Measurements from ENCODE around the gene SRGAP1.
"Not testable (repeated sequence)": the region's sequence is repeated elsewhere in the genome, so short reads cannot be mapped to it uniquely, and the experiment has no call there.

SRGAP1 gene

DNA sequence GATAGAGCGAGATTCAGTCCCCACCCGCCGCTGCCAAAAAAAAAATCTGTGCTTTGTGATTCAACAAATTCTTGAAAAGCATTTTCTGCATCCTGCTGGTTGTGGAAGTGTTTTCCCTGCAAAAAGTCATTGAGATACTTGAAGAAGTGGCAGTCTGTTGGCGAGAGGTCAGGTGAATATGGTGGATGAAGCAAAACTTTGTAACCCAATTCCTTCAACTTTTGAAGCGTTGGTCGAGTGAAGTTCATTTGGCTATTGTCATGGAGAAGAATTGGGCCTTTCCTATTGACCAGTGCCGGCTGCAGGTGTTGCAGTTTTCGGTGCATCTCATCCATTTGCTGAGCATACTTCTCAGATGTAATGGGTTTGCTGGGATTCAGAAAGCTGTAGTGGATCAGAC lies 20.9 kb downstream of the SRGAP1 start:
- no peak overlapping the region for H3K27ac ChIP-seq (ENCODE audit: low read length)

DNA sequence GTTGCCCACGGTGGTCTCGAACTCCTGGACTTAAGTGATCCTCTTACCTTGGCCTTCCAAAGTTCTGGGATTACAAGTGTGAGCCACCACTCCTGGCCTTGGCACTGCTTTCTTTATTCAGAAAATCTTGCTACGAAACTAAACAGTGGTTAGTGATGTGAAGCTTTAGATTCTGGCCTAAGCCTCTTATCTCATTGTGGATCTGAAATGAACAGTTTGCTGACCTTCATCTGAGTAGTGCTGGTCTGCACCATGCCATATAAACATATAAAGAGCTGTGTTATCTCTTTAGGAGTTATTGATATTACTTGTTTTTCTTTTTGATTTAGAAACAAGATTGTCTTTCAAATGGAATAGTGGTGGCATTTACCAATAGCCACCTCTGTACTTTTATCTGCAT lies 22.6 kb downstream of the SRGAP1 start:
- H3K36me3 ChIP-seq (ENCODE audit: control insufficient read depth, insufficient read depth, low read length), result no peaks in the 10 kb centered on the region
- WGBS (ENCODE audit: insufficient coverage, insufficient read length), result no CpG with 5 or more reads among the region's 3 CpGs
- H3K4me3 ChIP-seq (ENCODE audit: low read length), result no peak overlapping the region
- no peaks in the 10 kb centered on the region for H3K27me3 ChIP-seq (ENCODE audit: control insufficient read depth, insufficient read depth, low read length)
- H3K4me1 ChIP-seq (ENCODE audit: control insufficient read depth, insufficient read depth, low read length), result peaks cover 5% of the 10 kb centered on the region
- H3K9me3 ChIP-seq (ENCODE audit: control insufficient read depth, insufficient read depth, low read length), result no peaks in the 10 kb centered on the region
- no peak for DNase-seq (ENCODE audit: low read depth, low spot score)
- H3K27ac ChIP-seq (ENCODE audit: low read length), result no peak overlapping the region

More for the DNA sequence above, 20.9 kb downstream of the SRGAP1 start:
- Histone ChIP-seq H3K27me3 (ENCODE audit: control insufficient read depth, insufficient read depth, low read length) (no peaks in the 10 kb centered on the region), H3K9me3 (ENCODE audit: control insufficient read depth, insufficient read depth, low read length) (no peaks in the 10 kb centered on the region), H3K4me1 (ENCODE audit: control insufficient read depth, insufficient read depth, low read length) (peaks cover 4% of the 10 kb centered on the region), H3K36me3 (ENCODE audit: control insufficient read depth, insufficient read depth, low read length) (no peaks in the 10 kb centered on the region), H3K4me3 (ENCODE audit: low read length) (no peak overlapping the region)
- no peak for DNase-seq (ENCODE audit: low read depth, low spot score)
- no CpG with 5 or more reads among the region's 8 CpGs for WGBS (ENCODE audit: insufficient coverage, insufficient read length)

DNA sequence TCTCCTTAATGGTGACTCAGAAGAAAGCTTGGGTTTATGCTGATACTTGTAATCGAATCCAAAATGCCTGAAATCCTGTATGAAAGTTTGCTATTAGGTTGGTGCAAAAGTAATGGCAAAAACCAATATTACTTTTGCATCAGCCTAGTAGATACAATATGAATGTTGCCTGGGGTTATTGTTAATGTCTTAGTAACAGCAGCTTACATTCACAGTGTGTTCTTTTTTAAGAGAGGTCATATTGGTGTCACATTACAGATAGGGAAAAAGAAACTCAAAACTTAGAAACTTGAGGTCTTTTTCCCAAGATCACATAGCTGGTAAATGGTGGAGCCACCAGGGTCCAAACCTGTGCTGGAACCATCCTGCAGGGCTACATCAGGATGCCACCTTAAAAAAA lies 25.2 kb downstream of the SRGAP1 start:
- DNase-seq (ENCODE audit: low read depth, low spot score), result no peak
- H3K27ac ChIP-seq (ENCODE audit: low read length), result no peak overlapping the region
- H3K9me3 ChIP-seq (ENCODE audit: control insufficient read depth, insufficient read depth, low read length), result no peaks in the 10 kb centered on the region
- no peak overlapping the region for H3K4me3 ChIP-seq (ENCODE audit: low read length)
- no peaks in the 10 kb centered on the region for H3K27me3 ChIP-seq (ENCODE audit: control insufficient read depth, insufficient read depth, low read length)
- WGBS (ENCODE audit: insufficient coverage, insufficient read length), result no CpG with 5 or more reads among the region's 1 CpG
- no peaks in the 10 kb centered on the region for H3K36me3 ChIP-seq (ENCODE audit: control insufficient read depth, insufficient read depth, low read length)
- H3K4me1 ChIP-seq (ENCODE audit: control insufficient read depth, insufficient read depth, low read length), result peaks cover 4% of the 10 kb centered on the region

DNA sequence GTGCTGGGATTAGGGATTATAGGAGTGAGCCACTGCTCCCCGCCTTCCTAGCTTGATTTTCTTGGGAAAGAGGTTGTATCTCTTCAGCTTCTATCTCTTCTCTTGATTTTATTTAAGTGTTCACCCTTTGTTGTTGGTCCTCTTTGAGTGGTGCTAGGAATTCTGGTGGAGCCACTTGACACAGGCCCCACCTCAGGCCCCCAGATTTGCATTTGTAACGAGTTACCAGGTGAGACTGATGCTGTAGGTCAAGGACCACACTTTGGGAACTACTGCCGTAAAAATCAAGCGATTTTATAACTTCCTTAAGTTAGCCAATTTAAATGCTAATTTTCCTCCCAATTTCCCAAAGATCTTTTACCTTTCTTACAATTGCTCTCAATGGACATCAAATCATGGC lies 26.3 kb downstream of the SRGAP1 start:
- Histone ChIP-seq H3K27me3 (ENCODE audit: control insufficient read depth, insufficient read depth, low read length) (no peaks in the 10 kb centered on the region), H3K36me3 (ENCODE audit: control insufficient read depth, insufficient read depth, low read length) (no peaks in the 10 kb centered on the region), H3K4me3 (ENCODE audit: low read length) (no peak overlapping the region), H3K4me1 (ENCODE audit: control insufficient read depth, insufficient read depth, low read length) (peaks cover 4% of the 10 kb centered on the region), H3K9me3 (ENCODE audit: control insufficient read depth, insufficient read depth, low read length) (no peaks in the 10 kb centered on the region), H3K27ac (ENCODE audit: low read length) (no peak overlapping the region)
- no peak for DNase-seq (ENCODE audit: low read depth, low spot score)
- no CpG with 5 or more reads among the region's 4 CpGs for WGBS (ENCODE audit: insufficient coverage, insufficient read length)

DNA sequence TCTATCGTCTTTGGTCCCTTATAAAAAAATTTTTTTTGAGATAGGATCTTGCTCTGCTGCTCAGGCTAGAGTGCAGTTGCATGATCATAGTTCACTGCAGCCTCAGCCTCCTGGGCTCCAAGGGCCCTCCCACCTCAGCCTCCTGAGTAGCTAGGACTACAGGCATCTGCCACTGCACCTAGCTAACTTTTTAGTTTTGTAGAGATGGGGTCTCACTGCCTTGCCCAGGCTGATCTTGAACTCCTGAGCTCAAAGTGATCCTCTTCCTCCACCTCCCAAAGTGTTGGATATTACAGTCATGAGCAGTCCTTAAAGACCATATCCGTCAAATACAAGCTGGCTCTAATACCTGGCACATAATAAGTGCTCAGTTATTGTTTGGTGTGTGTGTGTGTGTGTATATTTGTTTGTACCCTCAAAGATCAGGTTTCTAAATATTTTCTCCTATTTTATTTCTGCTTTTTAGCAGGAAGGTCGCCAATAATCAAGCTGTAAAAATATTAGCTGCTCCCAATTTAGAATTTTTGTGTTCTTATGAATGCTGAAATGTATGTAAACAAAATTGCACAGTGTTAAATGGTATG lies 30.5 kb downstream of the SRGAP1 start:
- no peaks in the 10 kb centered on the region for H3K36me3 ChIP-seq (ENCODE audit: control insufficient read depth, insufficient read depth, low read length)
- WGBS (ENCODE audit: insufficient coverage, insufficient read length), result no CpG with 5 or more reads among the region's 3 CpGs
- no peaks in the 10 kb centered on the region for H3K9me3 ChIP-seq (ENCODE audit: control insufficient read depth, insufficient read depth, low read length)
- no peak overlapping the region for H3K4me3 ChIP-seq (ENCODE audit: low read length)
- H3K27me3 ChIP-seq (ENCODE audit: control insufficient read depth, insufficient read depth, low read length), result no peaks in the 10 kb centered on the region
- H3K27ac ChIP-seq (ENCODE audit: low read length), result no peak overlapping the region
- H3K4me1 ChIP-seq (ENCODE audit: control insufficient read depth, insufficient read depth, low read length), result 0 out of 2 replicates have a peak, but pooled peaks cover 2% of the 10 kb centered on the region
- DNase-seq (ENCODE audit: low read depth, low spot score), result no peak

DNA sequence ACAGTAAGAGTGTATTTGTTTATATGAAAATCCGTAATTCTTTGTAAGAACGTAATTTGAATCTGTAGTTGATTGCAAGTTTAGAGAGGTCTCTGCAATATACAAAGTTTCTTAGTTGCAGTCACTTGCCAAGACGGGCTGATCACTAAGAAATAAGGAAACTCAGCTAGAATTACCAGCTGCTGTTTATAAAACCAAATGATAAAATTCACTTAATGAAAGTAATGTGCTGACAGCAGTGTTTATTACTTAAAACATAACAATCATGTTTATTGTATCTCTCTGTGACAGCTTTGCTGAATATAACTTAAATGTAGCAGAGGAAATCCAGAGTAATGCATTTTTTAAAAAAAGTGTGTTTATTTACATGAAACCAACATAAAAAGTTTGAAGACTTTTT lies 31.2 kb downstream of the SRGAP1 start:
- Histone ChIP-seq H3K4me1 (ENCODE audit: control insufficient read depth, insufficient read depth, low read length) (0 out of 2 replicates have a peak, but pooled peaks cover 2% of the 10 kb centered on the region), H3K27me3 (ENCODE audit: control insufficient read depth, insufficient read depth, low read length) (no peaks in the 10 kb centered on the region), H3K36me3 (ENCODE audit: control insufficient read depth, insufficient read depth, low read length) (no peaks in the 10 kb centered on the region), H3K27ac (ENCODE audit: low read length) (no peak overlapping the region), H3K4me3 (ENCODE audit: low read length) (no peak overlapping the region), H3K9me3 (ENCODE audit: control insufficient read depth, insufficient read depth, low read length) (no peaks in the 10 kb centered on the region)
- WGBS (ENCODE audit: insufficient coverage, insufficient read length), result 100% methylated on average over 2 of the region's 3 CpGs
- no peak for DNase-seq (ENCODE audit: low read depth, low spot score)

DNA sequence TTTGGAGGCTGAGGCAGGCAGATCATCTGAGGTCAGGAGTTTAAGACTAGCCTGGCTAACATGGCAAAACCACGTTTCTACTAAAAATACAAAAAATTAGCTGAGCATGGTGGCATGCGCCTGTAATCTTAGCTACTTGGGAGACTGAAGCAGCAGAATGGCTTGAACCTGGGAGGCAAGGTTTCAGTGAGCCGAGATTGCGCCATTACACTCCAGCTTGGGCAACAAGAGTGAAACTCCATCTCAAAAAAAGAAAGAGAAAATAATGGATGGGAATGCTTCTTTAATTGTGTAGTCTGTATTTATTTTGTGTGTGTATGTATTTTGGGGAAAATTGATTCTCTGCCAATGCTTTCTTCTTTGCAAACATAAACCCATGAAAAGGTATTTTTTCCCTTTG lies 32.5 kb downstream of the SRGAP1 start:
- DNase-seq (ENCODE audit: low read depth, low spot score), result no peak
- no peaks in the 10 kb centered on the region for H3K27me3 ChIP-seq (ENCODE audit: control insufficient read depth, insufficient read depth, low read length)
- H3K4me1 ChIP-seq (ENCODE audit: control insufficient read depth, insufficient read depth, low read length), result no peaks in the 10 kb centered on the region
- WGBS (ENCODE audit: insufficient coverage, insufficient read length), result no CpG with 5 or more reads among the region's 4 CpGs
- H3K4me3 ChIP-seq (ENCODE audit: low read length), result no peak overlapping the region
- H3K36me3 ChIP-seq (ENCODE audit: control insufficient read depth, insufficient read depth, low read length), result no peaks in the 10 kb centered on the region
- no peaks in the 10 kb centered on the region for H3K9me3 ChIP-seq (ENCODE audit: control insufficient read depth, insufficient read depth, low read length)
- no peak overlapping the region for H3K27ac ChIP-seq (ENCODE audit: low read length)

DNA sequence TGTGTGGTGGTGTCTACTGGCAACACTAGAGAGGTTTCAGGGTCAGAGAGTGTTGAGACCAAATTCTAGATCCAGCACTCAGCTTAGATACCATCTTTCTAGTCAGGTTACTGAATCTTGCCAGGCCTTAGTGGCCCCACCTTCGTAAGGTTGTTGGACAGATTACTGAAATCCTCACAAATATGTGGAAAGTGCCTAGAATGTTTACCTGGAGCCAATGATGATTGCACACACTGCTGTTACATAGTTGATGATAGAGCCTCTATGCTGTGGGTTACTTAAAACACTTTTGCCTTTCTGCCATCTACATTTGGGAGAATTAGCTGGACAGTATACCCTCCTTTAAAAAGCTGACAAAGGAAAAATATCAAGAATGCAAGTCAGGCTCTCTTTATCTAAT lies 33.2 kb downstream of the SRGAP1 start:
- no peak overlapping the region for H3K27ac ChIP-seq (ENCODE audit: low read length)
- DNase-seq (ENCODE audit: low read depth, low spot score), result no peak
- H3K27me3 ChIP-seq (ENCODE audit: control insufficient read depth, insufficient read depth, low read length), result no peaks in the 10 kb centered on the region
- no peaks in the 10 kb centered on the region for H3K36me3 ChIP-seq (ENCODE audit: control insufficient read depth, insufficient read depth, low read length)
- no peaks in the 10 kb centered on the region for H3K9me3 ChIP-seq (ENCODE audit: control insufficient read depth, insufficient read depth, low read length)
- no peaks in the 10 kb centered on the region for H3K4me1 ChIP-seq (ENCODE audit: control insufficient read depth, insufficient read depth, low read length)
- no CpG with 5 or more reads among the region's 1 CpG for WGBS (ENCODE audit: insufficient coverage, insufficient read length)
- H3K4me3 ChIP-seq (ENCODE audit: low read length), result no peak overlapping the region

DNA sequence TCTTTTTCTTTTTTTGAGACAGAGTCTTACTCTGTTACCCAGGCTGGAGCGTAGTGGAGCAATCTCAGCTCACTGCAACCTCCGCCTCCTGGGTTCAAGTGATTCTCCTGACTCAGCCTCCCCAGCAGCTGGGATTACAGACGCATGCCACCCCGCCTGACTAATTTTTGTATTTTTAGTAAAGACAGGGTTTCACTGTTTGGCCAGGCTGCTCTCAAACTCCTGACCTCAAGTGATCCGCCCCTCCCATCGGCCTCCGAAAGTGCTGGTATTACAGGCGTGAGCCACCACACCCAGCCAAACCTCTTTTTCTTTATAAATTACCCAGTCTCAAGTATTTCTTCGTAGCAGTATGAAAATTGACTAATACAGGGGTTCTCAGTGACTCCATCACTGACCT lies 35.7 kb downstream of the SRGAP1 start:
- not testable (repeated sequence) for H3K4me3 ChIP-seq (ENCODE audit: low read length); DNase-seq (ENCODE audit: low read depth, low spot score); H3K27ac ChIP-seq (ENCODE audit: low read length); H3K27me3 ChIP-seq (ENCODE audit: control insufficient read depth, insufficient read depth, low read length); H3K4me1 ChIP-seq (ENCODE audit: control insufficient read depth, insufficient read depth, low read length); H3K36me3 ChIP-seq (ENCODE audit: control insufficient read depth, insufficient read depth, low read length); H3K9me3 ChIP-seq (ENCODE audit: control insufficient read depth, insufficient read depth, low read length)
- no CpG with 5 or more reads among the region's 9 CpGs for WGBS (ENCODE audit: insufficient coverage, insufficient read length)

DNA sequence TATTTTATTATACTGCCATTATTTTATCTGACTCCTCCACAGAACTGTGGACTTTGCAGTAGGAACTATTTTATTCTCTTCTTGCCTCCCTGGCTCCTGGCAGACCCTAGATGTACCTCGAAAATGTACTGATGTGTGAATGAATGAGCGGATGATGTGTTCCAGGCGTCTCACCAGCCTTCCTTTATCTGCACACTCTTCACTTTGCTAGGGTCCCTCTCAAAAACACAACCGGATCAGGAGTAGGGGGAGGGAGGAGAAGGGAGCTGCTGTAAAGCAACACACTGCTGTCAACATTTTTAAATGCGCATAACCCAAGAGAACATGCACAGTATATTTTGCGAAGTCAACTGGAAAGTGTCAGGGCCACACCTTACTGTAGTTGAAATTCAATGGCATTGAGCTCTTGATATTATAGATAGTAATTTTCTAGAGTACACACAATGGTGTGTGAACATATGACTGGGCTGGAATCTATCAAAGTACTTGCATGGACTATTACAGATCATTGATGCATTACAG lies 36.3 kb downstream of the SRGAP1 start:
- Histone ChIP-seq H3K9me3 (ENCODE audit: control insufficient read depth, insufficient read depth, low read length) (no peaks in the 10 kb centered on the region), H3K4me3 (ENCODE audit: low read length) (no peak overlapping the region), H3K27ac (ENCODE audit: low read length) (no peak overlapping the region), H3K27me3 (ENCODE audit: control insufficient read depth, insufficient read depth, low read length) (no peaks in the 10 kb centered on the region), H3K36me3 (ENCODE audit: control insufficient read depth, insufficient read depth, low read length) (no peaks in the 10 kb centered on the region), H3K4me1 (ENCODE audit: control insufficient read depth, insufficient read depth, low read length) (no peaks in the 10 kb centered on the region)
- no peak for DNase-seq (ENCODE audit: low read depth, low spot score)
- WGBS (ENCODE audit: insufficient coverage, insufficient read length), result no CpG with 5 or more reads among the region's 6 CpGs

DNA sequence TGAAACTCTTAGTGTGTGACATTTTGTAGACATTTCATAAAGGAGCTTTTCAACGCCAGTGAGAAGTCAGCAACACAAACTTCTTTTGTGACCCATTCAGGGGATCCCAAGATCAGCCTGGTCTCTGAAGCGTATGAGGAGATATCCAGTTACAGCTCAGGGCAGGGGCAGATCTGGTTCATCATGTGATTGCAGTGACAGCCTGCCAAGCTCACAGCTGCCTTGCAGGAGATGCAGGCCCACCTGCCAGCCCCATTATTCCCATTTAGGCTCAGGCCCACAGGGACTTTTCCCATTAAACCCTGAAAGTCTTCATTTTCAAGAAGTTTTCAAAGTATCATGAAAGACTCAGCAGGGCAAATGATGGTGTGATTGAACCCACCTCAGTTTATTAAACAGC lies 38.3 kb downstream of the SRGAP1 start:
- no peak for DNase-seq (ENCODE audit: low read depth, low spot score)
- Histone ChIP-seq H3K9me3 (ENCODE audit: control insufficient read depth, insufficient read depth, low read length) (no peaks in the 10 kb centered on the region), H3K27ac (ENCODE audit: low read length) (no peak overlapping the region), H3K27me3 (ENCODE audit: control insufficient read depth, insufficient read depth, low read length) (no peaks in the 10 kb centered on the region), H3K4me1 (ENCODE audit: control insufficient read depth, insufficient read depth, low read length) (no peaks in the 10 kb centered on the region), H3K4me3 (ENCODE audit: low read length) (no peak overlapping the region), H3K36me3 (ENCODE audit: control insufficient read depth, insufficient read depth, low read length) (no peaks in the 10 kb centered on the region)
- WGBS (ENCODE audit: insufficient coverage, insufficient read length), result no CpG with 5 or more reads among the region's 2 CpGs
